H1 (cell line): Measurements from ENCODE around the gene RAB3D. TPM values are rescaled to one million over a fixed set of nuclear protein-coding genes. Genes with fewer than 3 reads are reported as not detected.

ENCODE experiments used
- CTCF ChIA-PET: fragments of 300-600 bp; sonication (Branson Sonifier 250); formaldehyde crosslinking; loops from one replicate; lab custom pipeline; 2021; ENCODE audit not compliant: partially characterized antibody; lab: Charles Lee
- POLR2A ChIA-PET: fragments of 300-600 bp; sonication (Branson Sonifier 250); formaldehyde crosslinking; loops from one replicate; lab custom pipeline; 2021; ENCODE audit warnings: inconsistent platforms; ENCODE audit not compliant: partially characterized antibody; lab: Charles Lee
- DNase-seq, 2 experiments: peaks; one replicate each; pipeline versions ENCODE4 v3.0.0 to v3.0.0-alpha.2; 2010 to 2022; ENCODE audit warnings: low spot score in 2 of 2, low read depth in 1 of 2, mixed read lengths in 1 of 2
- FAIRE-seq: peaks from 2 replicates; lab custom pipeline; 2011; peaks lifted over from hg19 to GRCh38; lab: Jason Lieb, UNC
- H2AFZ ChIP-seq: 2 replicates; pipeline ENCODE4 v1.8.1; 2012; ENCODE audit warnings: low read length, inconsistent platforms
- H2AK5ac ChIP-seq: 2 replicates; pipeline ENCODE4 v1.6.1; 2013; ENCODE audit warnings: low read depth, low read length
- H2BK120ac ChIP-seq: replicated peaks from 2 replicates; pipeline ENCODE3; 2013; ENCODE audit warnings: low read depth, low read length, inconsistent platforms
- H2BK12ac ChIP-seq: 2 replicates; pipeline ENCODE4 v1.6.1; 2013; ENCODE audit warnings: low read depth, low read length
- H2BK15ac ChIP-seq: 2 replicates; pipeline ENCODE4 v1.6.1; 2013; ENCODE audit warnings: low read length
- H2BK20ac ChIP-seq: 2 replicates; pipeline ENCODE4 v1.6.1; 2013; ENCODE audit warnings: low read length
- H2BK5ac ChIP-seq: 2 replicates; pipeline ENCODE4 v1.6.1; 2013; ENCODE audit warnings: low read depth, low read length
- H3K14ac ChIP-seq: 2 replicates; pipeline ENCODE4 v1.6.1; 2013; ENCODE audit warnings: inconsistent platforms; ENCODE audit not compliant: insufficient read length
- H3K18ac ChIP-seq: 2 replicates; pipeline ENCODE4 v1.6.1; 2013; ENCODE audit warnings: low read length; ENCODE audit errors: extremely low read depth
- H3K23ac ChIP-seq: 2 replicates; pipeline ENCODE4 v1.6.1; 2013; ENCODE audit warnings: inconsistent platforms; ENCODE audit not compliant: insufficient read length
- H3K23me2 ChIP-seq: 2 replicates; pipeline ENCODE4 v1.6.1; 2013; ENCODE audit warnings: low read depth, low read length
- H3K27ac ChIP-seq: 2 replicates; pipeline ENCODE4 v1.6.1; 2011; ENCODE audit warnings: low read depth, low read length, inconsistent platforms
- H3K27me3 ChIP-seq, 4 experiments: replicated peaks in 1 of 4; 1 replicate in 1 of 4; 2 replicates in 3 of 4; pipeline versions ENCODE4 v1.6.1 to v1.8.1; 2011 to 2013; ENCODE audit warnings: low read length in 3 of 4, mild to moderate bottlenecking in 3 of 4, inconsistent platforms in 2 of 4, mixed read lengths in 2 of 4, moderate library complexity in 1 of 4; ENCODE audit not compliant: control insufficient read depth in 3 of 4, insufficient read depth in 3 of 4; ENCODE audit errors: extremely low read depth in 1 of 4
- H3K36me3 ChIP-seq, 4 experiments: 2 replicates each; pipeline versions ENCODE4 v1.6.1 to v1.8.1; 2011 to 2013; ENCODE audit warnings: mild to moderate bottlenecking in 4 of 4, low read length in 3 of 4, moderate library complexity in 2 of 4, control low read depth in 1 of 4, inconsistent platforms in 1 of 4; ENCODE audit not compliant: insufficient read depth in 4 of 4, control insufficient read depth in 2 of 4
- H3K4ac ChIP-seq: replicated peaks from 2 replicates; pipeline ENCODE3; 2013; ENCODE audit warnings: low read length, low read depth, mixed read lengths, inconsistent platforms; ENCODE audit not compliant: insufficient read length
- H3K4me1 ChIP-seq, 4 experiments: replicated peaks in 1 of 4; 1 replicate in 1 of 4; 2 replicates in 3 of 4; pipeline versions ENCODE4 v1.6.1 to v1.8.1; 2011 to 2013; ENCODE audit warnings: low read length in 3 of 4, inconsistent platforms in 2 of 4, mixed read lengths in 1 of 4; ENCODE audit not compliant: insufficient read depth in 4 of 4, control insufficient read depth in 3 of 4
- H3K4me2 ChIP-seq, 2 experiments: 2 replicates each; pipeline versions ENCODE4 v1.6.1 to v1.8.1; 2011 to 2013; ENCODE audit warnings: low read depth in 2 of 2, low read length in 2 of 2, control low read depth in 1 of 2, inconsistent platforms in 1 of 2, mild to moderate bottlenecking in 1 of 2; ENCODE audit not compliant: insufficient read depth in 1 of 2
- H3K4me3 ChIP-seq, 4 experiments: fragments of 200-600, 300-600 bp in 1 of 4; sonication (generic), shearing (Covaris generic), sonication (Bioruptor Twin) in 1 of 4; 2 replicates each; pipeline versions ENCODE4 v1.5.1 to v1.8.1; 2011 to 2016; ENCODE audit warnings: low read length in 4 of 4, low read depth in 3 of 4, control low read depth in 2 of 4, inconsistent platforms in 2 of 4, mild to moderate bottlenecking in 2 of 4, mixed read lengths in 1 of 4, moderate library complexity in 1 of 4; ENCODE audit not compliant: insufficient read depth in 2 of 4; ENCODE audit errors: extremely low read depth in 1 of 4
- H3K56ac ChIP-seq: replicated peaks from 2 replicates; pipeline ENCODE3; 2013; ENCODE audit warnings: low read depth, mild to moderate bottlenecking, mixed read lengths, low read length, inconsistent platforms; ENCODE audit not compliant: insufficient read length
- H3K79me1 ChIP-seq: 2 replicates; pipeline ENCODE4 v1.6.1; 2013; ENCODE audit warnings: low read depth, low read length, control low read depth
- H3K79me2 ChIP-seq, 2 experiments: 2 replicates each; pipeline versions ENCODE4 v1.6.1 to v1.8.1; 2012 to 2013; ENCODE audit warnings: low read length in 2 of 2, mild to moderate bottlenecking in 2 of 2, inconsistent platforms in 1 of 2; ENCODE audit not compliant: insufficient read depth in 2 of 2, control insufficient read depth in 1 of 2
- H3K9ac ChIP-seq, 4 experiments: replicated peaks in 1 of 4; 1 replicate in 1 of 4; 2 replicates in 3 of 4; pipeline versions ENCODE4 v1.6.1 to v1.8.1; 2011 to 2013; ENCODE audit warnings: low read depth in 3 of 4, low read length in 3 of 4, control low read depth in 2 of 4, mild to moderate bottlenecking in 2 of 4, moderate library complexity in 2 of 4, inconsistent platforms in 1 of 4; ENCODE audit errors: extremely low read depth in 1 of 4
- H3K9me3 ChIP-seq, 2 experiments: 2 replicates each; pipeline versions ENCODE4 v1.6.1 to v1.8.1; 2012 to 2013; ENCODE audit warnings: mild to moderate bottlenecking in 2 of 2, moderate library complexity in 2 of 2, control low read depth in 1 of 2, inconsistent platforms in 1 of 2, low read depth in 1 of 2, low read length in 1 of 2, mixed read lengths in 1 of 2; ENCODE audit not compliant: insufficient read depth in 2 of 2
- H4K20me1 ChIP-seq, 2 experiments: replicated peaks in 1 of 2; 2 replicates each; pipeline versions ENCODE3 to v1.8.1; 2011 to 2013; ENCODE audit warnings: inconsistent platforms in 2 of 2, low read length in 2 of 2, mild to moderate bottlenecking in 1 of 2; ENCODE audit not compliant: insufficient read depth in 2 of 2, control insufficient read depth in 1 of 2
- H4K5ac ChIP-seq: 2 replicates; pipeline ENCODE4 v1.6.1; 2013; ENCODE audit warnings: low read length, low read depth, mixed read lengths, inconsistent platforms; ENCODE audit not compliant: insufficient read length
- H4K8ac ChIP-seq: 2 replicates; pipeline ENCODE4 v1.8.0; 2013; ENCODE audit warnings: mild to moderate bottlenecking, moderate library complexity, low read length, inconsistent platforms; ENCODE audit not compliant: insufficient read depth; ENCODE audit errors: extremely low read depth
- H4K91ac ChIP-seq: replicated peaks from 2 replicates; pipeline ENCODE3; 2013; ENCODE audit warnings: low read length, mixed read lengths, inconsistent platforms; ENCODE audit not compliant: insufficient read length
- ASH2L ChIP-seq: fragments of 200-600, 300-600 bp; sonication (generic); IDR thresholded peaks from one replicate; pipeline ENCODE4 v1.7.1; 2017; ENCODE audit warnings: low read length
- CBX5 ChIP-seq: fragments of 300-800, 300-1000 bp; sonication (generic); IDR thresholded peaks from 2 replicates; pipeline ENCODE4 v1.7.1; 2016; ENCODE audit warnings: antibody characterized with exemption, low read length, low read depth
- CHD1 ChIP-seq: IDR thresholded peaks from 2 replicates; pipeline ENCODE4 v1.6.1; 2012; ENCODE audit warnings: low read depth, low read length, improper control_type of control experiment
- E2F6 ChIP-seq: IDR thresholded peaks from 2 replicates; pipeline ENCODE4 v1.6.1; 2012; ENCODE audit warnings: inconsistent platforms
- EP300 ChIP-seq, 2 experiments: IDR thresholded peaks; 1 replicate in 1 of 2; 2 replicates in 1 of 2; pipeline ENCODE4 v1.6.1; 2011 to 2012; ENCODE audit warnings: low read depth in 2 of 2, low read length in 2 of 2, mild to moderate bottlenecking in 2 of 2, borderline replicate concordance in 1 of 2, inconsistent platforms in 1 of 2, moderate library complexity in 1 of 2
- HDAC6 ChIP-seq: IDR thresholded peaks from one replicate; pipeline ENCODE4 v1.7.1; 2012; ENCODE audit warnings: low read depth, mild to moderate bottlenecking, inconsistent platforms, low read length, moderate library complexity
- MAX ChIP-seq: IDR thresholded peaks from 2 replicates; pipeline ENCODE4 v1.6.1; 2012; ENCODE audit warnings: inconsistent platforms
- RFX5 ChIP-seq: IDR thresholded peaks from 2 replicates; pipeline ENCODE4 v1.6.1; 2011; ENCODE audit warnings: low read depth, low read length, improper control_type of control experiment, borderline replicate concordance
- RNF2 ChIP-seq: fragments of 200-900, 300-1000 bp; sonication (generic); IDR thresholded peaks from 2 replicates; pipeline ENCODE4 v1.7.1; 2016; ENCODE audit warnings: borderline replicate concordance, low read depth, mild to moderate bottlenecking, antibody characterized with exemption, low read length; ENCODE audit not compliant: poor library complexity, severe bottlenecking; ENCODE audit errors: missing control alignments
- SIX5 ChIP-seq: IDR thresholded peaks from 2 replicates; pipeline ENCODE4 v1.6.1; 2011; ENCODE audit warnings: mild to moderate bottlenecking, low read depth, low read length
- SUZ12 ChIP-seq: fragments of 200-600 bp; sonication (generic); IDR thresholded peaks from 2 replicates; pipeline ENCODE4 v1.6.1; 2012; ENCODE audit warnings: mild to moderate bottlenecking, inconsistent platforms, low read length, moderate library complexity, mixed read lengths
- TAF1 ChIP-seq: IDR thresholded peaks from 2 replicates; pipeline ENCODE4 v1.6.1; 2011; ENCODE audit warnings: mild to moderate bottlenecking, low read depth, low read length
- TEAD4 ChIP-seq: IDR thresholded peaks from 2 replicates; pipeline ENCODE4 v1.6.1; 2012; ENCODE audit warnings: low read depth, low read length, inconsistent platforms, mixed read lengths
- WGBS, 2 experiments: shearing (Covaris generic) in 1 of 2; methylation state at CpG; one replicate each; pipeline versions ENCODE4 v1.1.6 to v1.1.7; 2013 to 2015; ENCODE audit warnings: low lambda C conversion rate in 2 of 2, mixed read lengths in 2 of 2, inconsistent platforms in 1 of 2, low coverage in 1 of 2, missing lambda C conversion rate in 1 of 2; ENCODE audit not compliant: insufficient replicate concordance in 2 of 2, insufficient coverage in 1 of 2, insufficient read length in 1 of 2; ENCODE audit errors: extremely low coverage in 1 of 2, missing lambda C conversion rate in 1 of 2; 5-methylcytosine and 5-hydroxymethylcytosine counted together
- polyA plus RNA-seq, 7 experiments: library from polyadenylated mRNA; depleted of rRNA in 3 of 7; stranded (reverse) in 5 of 7; unstranded in 2 of 7; fragments of >200 nt in 5 of 7; fragments of 200-250 nt in 2 of 7; gene quantifications; 1 replicate in 5 of 7; 2 replicates in 1 of 7; 4 replicates in 1 of 7; pipeline versions ENCODE4 v1.2.1 to v1.2.3, GENCODE V29; 2011 to 2013; ENCODE audit warnings: missing spikeins in 2 of 7, mixed read lengths in 2 of 7
- total RNA-seq: library from RNA; stranded (reverse); fragmentation: NEBNext Ultra II Directional; extraction: Animal tissue kit (Norgen Biotek cat#: 25700); gene quantifications from 2 replicates; pipeline ENCODE4 v1.2.1, GENCODE V29; 2021

RAB3D gene
- total and polyA plus RNA-seq, 2 of the 8 experiments (the other 6 are each of a cell fraction or from before 2014, with no cell fraction given) = 17.8 to 23.8 TPM

GRCh38 chr19:11295180-11295579, 44.3 kb downstream of the RAB3D start:
- Histone ChIP-seq H4K91ac (no peak overlapping the region), H3K23me2 (no peaks in the 10 kb centered on the region), H2BK12ac (0 out of 2 replicates have a peak overlapping the region, but pooled peaks have one; percentile 39), H3K18ac (no peak overlapping the region), H3K9ac (no peak overlapping the region), H3K4me1 (peaks cover 2 to 6% (median 2%) of the 10 kb centered on the region in 4 experiments; a peak in 5 of 7 replicates), H2BK120ac (no peak overlapping the region), H4K8ac (0 out of 2 replicates have a peak overlapping the region, but pooled peaks have one; percentile 58), H2AFZ (no peak overlapping the region), H2BK20ac (no peak overlapping the region), H3K4me2 (no peak overlapping the region), H3K4ac (no peak overlapping the region), H2BK15ac (no peak overlapping the region), H4K20me1 (no peaks in the 10 kb centered on the region), H2BK5ac (no peak overlapping the region), H3K23ac (no peak overlapping the region), H3K56ac (no peak overlapping the region), H3K79me2 (no peaks in the 10 kb centered on the region), H2AK5ac (no peak overlapping the region), H3K27ac (no peak overlapping the region), H3K14ac (no peak overlapping the region), H3K9me3 (no peaks in the 10 kb centered on the region), H3K79me1 (no peaks in the 10 kb centered on the region), H3K4me3 (no peak overlapping the region), H3K36me3 (no peaks in the 10 kb centered on the region), H4K5ac (no peak overlapping the region), H3K27me3 (no peaks in the 10 kb centered on the region; a peak in 2 of 7 replicates)
- ChIA-PET CTCF (interaction anchor here (1.2 to 4.7 kb wide), 14 partner anchors 10 to 151 kb away, joined by 3 to 20 read pairs (median 4); partner anchors contain the start of genes RAB3D and SWSAP1), POLR2A (interaction anchor here (1.3 kb wide), 1 partner anchor 13 kb away, joined by 3 read pairs; no protein-coding TSS in a partner anchor)
- FAIRE-seq (no peak), DNase-seq (no peak)
- 92% methylated on average over 4 of the region's 4 CpGs; no CpG with 5 or more reads in 1 of the 2 experiments for WGBS, 2 experiments
- no peak for TF ChIP-seq RNF2
- no peak for TF ChIP-seq CHD1
- no peak for TF ChIP-seq SUZ12
- TF ChIP-seq TEAD4 = no peak
- TF ChIP-seq RFX5 = no peak
- no peak for TF ChIP-seq ASH2L
- TF ChIP-seq E2F6 = no peak
- no peak for TF ChIP-seq SIX5
- TF ChIP-seq HDAC6 = no peak
- no peak for TF ChIP-seq CBX5
- no peak for TF ChIP-seq MAX
- no peak for TF ChIP-seq EP300 (IDR thresholded peaks at IDR 0.05; ENCODE audit: borderline replicate concordance in 1 of 2, low read depth in 2 of 2, low read length in 2 of 2)
- no peak for TF ChIP-seq TAF1
